H1 (cell line): ENCODE data around the gene DAPK1. TPM values are rescaled to one million over a fixed set of nuclear protein-coding genes. Genes with fewer than 3 reads are reported as not detected.

Source experiments
- CTCF ChIA-PET: fragments of 300-600 bp; sonication (Branson Sonifier 250); formaldehyde crosslinking; loops from one replicate; lab custom pipeline; 2021; ENCODE audit not compliant: partially characterized antibody; lab: Charles Lee
- POLR2A ChIA-PET: fragments of 300-600 bp; sonication (Branson Sonifier 250); formaldehyde crosslinking; loops from one replicate; lab custom pipeline; 2021; ENCODE audit warnings: inconsistent platforms; ENCODE audit not compliant: partially characterized antibody; lab: Charles Lee
- DNase-seq, 2 experiments: peaks; one replicate each; pipeline versions ENCODE4 v3.0.0 to v3.0.0-alpha.2; 2010 to 2022; ENCODE audit warnings: low spot score in 2 of 2, low read depth in 1 of 2, mixed read lengths in 1 of 2
- FAIRE-seq: peaks from 2 replicates; lab custom pipeline; 2011; peaks lifted over from hg19 to GRCh38; lab: Jason Lieb, UNC
- H2AFZ ChIP-seq: 2 replicates; pipeline ENCODE4 v1.8.1; 2012; ENCODE audit warnings: low read length, inconsistent platforms
- H2AK5ac ChIP-seq: 2 replicates; pipeline ENCODE4 v1.6.1; 2013; ENCODE audit warnings: low read depth, low read length
- H2BK120ac ChIP-seq: replicated peaks from 2 replicates; pipeline ENCODE3; 2013; ENCODE audit warnings: low read depth, low read length, inconsistent platforms
- H2BK12ac ChIP-seq: 2 replicates; pipeline ENCODE4 v1.6.1; 2013; ENCODE audit warnings: low read depth, low read length
- H2BK15ac ChIP-seq: 2 replicates; pipeline ENCODE4 v1.6.1; 2013; ENCODE audit warnings: low read length
- H2BK20ac ChIP-seq: 2 replicates; pipeline ENCODE4 v1.6.1; 2013; ENCODE audit warnings: low read length
- H2BK5ac ChIP-seq: 2 replicates; pipeline ENCODE4 v1.6.1; 2013; ENCODE audit warnings: low read depth, low read length
- H3K14ac ChIP-seq: 2 replicates; pipeline ENCODE4 v1.6.1; 2013; ENCODE audit warnings: inconsistent platforms; ENCODE audit not compliant: insufficient read length
- H3K18ac ChIP-seq: 2 replicates; pipeline ENCODE4 v1.6.1; 2013; ENCODE audit warnings: low read length; ENCODE audit errors: extremely low read depth
- H3K23ac ChIP-seq: 2 replicates; pipeline ENCODE4 v1.6.1; 2013; ENCODE audit warnings: inconsistent platforms; ENCODE audit not compliant: insufficient read length
- H3K23me2 ChIP-seq: 2 replicates; pipeline ENCODE4 v1.6.1; 2013; ENCODE audit warnings: low read depth, low read length
- H3K27ac ChIP-seq: 2 replicates; pipeline ENCODE4 v1.6.1; 2011; ENCODE audit warnings: low read depth, low read length, inconsistent platforms
- H3K27me3 ChIP-seq, 4 experiments: replicated peaks in 1 of 4; 1 replicate in 1 of 4; 2 replicates in 3 of 4; pipeline versions ENCODE4 v1.6.1 to v1.8.1; 2011 to 2013; ENCODE audit warnings: low read length in 3 of 4, mild to moderate bottlenecking in 3 of 4, inconsistent platforms in 2 of 4, mixed read lengths in 2 of 4, moderate library complexity in 1 of 4; ENCODE audit not compliant: control insufficient read depth in 3 of 4, insufficient read depth in 3 of 4; ENCODE audit errors: extremely low read depth in 1 of 4
- H3K36me3 ChIP-seq, 4 experiments: 2 replicates each; pipeline versions ENCODE4 v1.6.1 to v1.8.1; 2011 to 2013; ENCODE audit warnings: mild to moderate bottlenecking in 4 of 4, low read length in 3 of 4, moderate library complexity in 2 of 4, control low read depth in 1 of 4, inconsistent platforms in 1 of 4; ENCODE audit not compliant: insufficient read depth in 4 of 4, control insufficient read depth in 2 of 4
- H3K4ac ChIP-seq: replicated peaks from 2 replicates; pipeline ENCODE3; 2013; ENCODE audit warnings: low read length, low read depth, mixed read lengths, inconsistent platforms; ENCODE audit not compliant: insufficient read length
- H3K4me1 ChIP-seq, 4 experiments: replicated peaks in 1 of 4; 1 replicate in 1 of 4; 2 replicates in 3 of 4; pipeline versions ENCODE4 v1.6.1 to v1.8.1; 2011 to 2013; ENCODE audit warnings: low read length in 3 of 4, inconsistent platforms in 2 of 4, mixed read lengths in 1 of 4; ENCODE audit not compliant: insufficient read depth in 4 of 4, control insufficient read depth in 3 of 4
- H3K4me2 ChIP-seq, 2 experiments: 2 replicates each; pipeline versions ENCODE4 v1.6.1 to v1.8.1; 2011 to 2013; ENCODE audit warnings: low read depth in 2 of 2, low read length in 2 of 2, control low read depth in 1 of 2, inconsistent platforms in 1 of 2, mild to moderate bottlenecking in 1 of 2; ENCODE audit not compliant: insufficient read depth in 1 of 2
- H3K4me3 ChIP-seq, 4 experiments: fragments of 200-600, 300-600 bp in 1 of 4; sonication (generic), shearing (Covaris generic), sonication (Bioruptor Twin) in 1 of 4; 2 replicates each; pipeline versions ENCODE4 v1.5.1 to v1.8.1; 2011 to 2016; ENCODE audit warnings: low read length in 4 of 4, low read depth in 3 of 4, control low read depth in 2 of 4, inconsistent platforms in 2 of 4, mild to moderate bottlenecking in 2 of 4, mixed read lengths in 1 of 4, moderate library complexity in 1 of 4; ENCODE audit not compliant: insufficient read depth in 2 of 4; ENCODE audit errors: extremely low read depth in 1 of 4
- H3K56ac ChIP-seq: replicated peaks from 2 replicates; pipeline ENCODE3; 2013; ENCODE audit warnings: low read depth, mild to moderate bottlenecking, mixed read lengths, low read length, inconsistent platforms; ENCODE audit not compliant: insufficient read length
- H3K79me1 ChIP-seq: 2 replicates; pipeline ENCODE4 v1.6.1; 2013; ENCODE audit warnings: low read depth, low read length, control low read depth
- H3K79me2 ChIP-seq, 2 experiments: 2 replicates each; pipeline versions ENCODE4 v1.6.1 to v1.8.1; 2012 to 2013; ENCODE audit warnings: low read length in 2 of 2, mild to moderate bottlenecking in 2 of 2, inconsistent platforms in 1 of 2; ENCODE audit not compliant: insufficient read depth in 2 of 2, control insufficient read depth in 1 of 2
- H3K9ac ChIP-seq, 4 experiments: replicated peaks in 1 of 4; 1 replicate in 1 of 4; 2 replicates in 3 of 4; pipeline versions ENCODE4 v1.6.1 to v1.8.1; 2011 to 2013; ENCODE audit warnings: low read depth in 3 of 4, low read length in 3 of 4, control low read depth in 2 of 4, mild to moderate bottlenecking in 2 of 4, moderate library complexity in 2 of 4, inconsistent platforms in 1 of 4; ENCODE audit errors: extremely low read depth in 1 of 4
- H3K9me3 ChIP-seq, 2 experiments: 2 replicates each; pipeline versions ENCODE4 v1.6.1 to v1.8.1; 2012 to 2013; ENCODE audit warnings: mild to moderate bottlenecking in 2 of 2, moderate library complexity in 2 of 2, control low read depth in 1 of 2, inconsistent platforms in 1 of 2, low read depth in 1 of 2, low read length in 1 of 2, mixed read lengths in 1 of 2; ENCODE audit not compliant: insufficient read depth in 2 of 2
- H4K20me1 ChIP-seq, 2 experiments: replicated peaks in 1 of 2; 2 replicates each; pipeline versions ENCODE3 to v1.8.1; 2011 to 2013; ENCODE audit warnings: inconsistent platforms in 2 of 2, low read length in 2 of 2, mild to moderate bottlenecking in 1 of 2; ENCODE audit not compliant: insufficient read depth in 2 of 2, control insufficient read depth in 1 of 2
- H4K5ac ChIP-seq: 2 replicates; pipeline ENCODE4 v1.6.1; 2013; ENCODE audit warnings: low read length, low read depth, mixed read lengths, inconsistent platforms; ENCODE audit not compliant: insufficient read length
- H4K8ac ChIP-seq: 2 replicates; pipeline ENCODE4 v1.8.0; 2013; ENCODE audit warnings: mild to moderate bottlenecking, moderate library complexity, low read length, inconsistent platforms; ENCODE audit not compliant: insufficient read depth; ENCODE audit errors: extremely low read depth
- H4K91ac ChIP-seq: replicated peaks from 2 replicates; pipeline ENCODE3; 2013; ENCODE audit warnings: low read length, mixed read lengths, inconsistent platforms; ENCODE audit not compliant: insufficient read length
- BACH1 ChIP-seq: IDR thresholded peaks from 2 replicates; pipeline ENCODE4 v1.6.1; 2012; ENCODE audit warnings: low read length, improper control_type of control experiment
- CREB1 ChIP-seq: IDR thresholded peaks from 2 replicates; pipeline ENCODE4 v1.6.1; 2012; ENCODE audit warnings: inconsistent platforms
- EZH2 ChIP-seq: fragments of 200-600 bp; sonication (generic); IDR thresholded peaks from 2 replicates; pipeline ENCODE4 v1.7.1; 2012; ENCODE audit warnings: low read depth, mild to moderate bottlenecking, moderate library complexity, low read length, inconsistent platforms; ENCODE audit not compliant: severe bottlenecking
- MAFK ChIP-seq: IDR thresholded peaks from 2 replicates; pipeline ENCODE4 v1.6.1; 2012; ENCODE audit warnings: low read depth, mild to moderate bottlenecking, improper control_type of control experiment, low read length
- MAX ChIP-seq: IDR thresholded peaks from 2 replicates; pipeline ENCODE4 v1.6.1; 2012; ENCODE audit warnings: inconsistent platforms
- NRF1 ChIP-seq: IDR thresholded peaks from 2 replicates; pipeline ENCODE4 v1.6.1; 2011; ENCODE audit warnings: mild to moderate bottlenecking, low read depth, low read length, improper control_type of control experiment
- SAP30 ChIP-seq: fragments of 300-600 bp; sonication (generic); IDR thresholded peaks from 2 replicates; pipeline ENCODE4 v1.7.1; 2012; ENCODE audit warnings: low read length, moderate library complexity, mild to moderate bottlenecking, inconsistent platforms; ENCODE audit not compliant: insufficient read depth, insufficient replicate concordance
- SIN3A ChIP-seq, 2 experiments: IDR thresholded peaks in 1 of 2; conservative IDR thresholded peaks in 1 of 2; 2 replicates each; pipeline ENCODE4 v1.6.1; 2011 to 2012; ENCODE audit warnings: low read length in 2 of 2, improper control_type of control experiment in 1 of 2, low read depth in 1 of 2, mild to moderate bottlenecking in 1 of 2
- SIRT6 ChIP-seq: IDR thresholded peaks from one replicate; pipeline ENCODE4 v1.7.1; 2012; ENCODE audit warnings: low read length, inconsistent platforms
- USF2 ChIP-seq: IDR thresholded peaks from 2 replicates; pipeline ENCODE4 v1.6.1; 2011; ENCODE audit warnings: low read length, improper control_type of control experiment
- WGBS, 2 experiments: shearing (Covaris generic) in 1 of 2; methylation state at CpG; one replicate each; pipeline versions ENCODE4 v1.1.6 to v1.1.7; 2013 to 2015; ENCODE audit warnings: low lambda C conversion rate in 2 of 2, mixed read lengths in 2 of 2, inconsistent platforms in 1 of 2, low coverage in 1 of 2, missing lambda C conversion rate in 1 of 2; ENCODE audit not compliant: insufficient replicate concordance in 2 of 2, insufficient coverage in 1 of 2, insufficient read length in 1 of 2; ENCODE audit errors: extremely low coverage in 1 of 2, missing lambda C conversion rate in 1 of 2; 5-methylcytosine and 5-hydroxymethylcytosine counted together
- polyA plus RNA-seq, 7 experiments: library from polyadenylated mRNA; depleted of rRNA in 3 of 7; stranded (reverse) in 5 of 7; unstranded in 2 of 7; fragments of >200 nt in 5 of 7; fragments of 200-250 nt in 2 of 7; gene quantifications; 1 replicate in 5 of 7; 2 replicates in 1 of 7; 4 replicates in 1 of 7; pipeline versions ENCODE4 v1.2.1 to v1.2.3, GENCODE V29; 2011 to 2013; ENCODE audit warnings: missing spikeins in 2 of 7, mixed read lengths in 2 of 7
- total RNA-seq: library from RNA; stranded (reverse); fragmentation: NEBNext Ultra II Directional; extraction: Animal tissue kit (Norgen Biotek cat#: 25700); gene quantifications from 2 replicates; pipeline ENCODE4 v1.2.1, GENCODE V29; 2021

The DAPK1 gene
- total and polyA plus RNA-seq, 2 of the 8 experiments (the other 6 are each of a cell fraction or from before 2014, with no cell fraction given), result 62.4 to 131 TPM

- H2BK15ac ChIP-seq, result no peak overlapping the region
- no peak overlapping the region for H3K4ac ChIP-seq
- no peaks in the 10 kb centered on the region; a peak in 1 of 7 replicates for H3K4me1 ChIP-seq
- H3K9me3 ChIP-seq, result no peaks in the 10 kb centered on the region
- H3K27ac ChIP-seq, result 0 out of 2 replicates have a peak overlapping the region, but pooled peaks have one; percentile 15
- H3K56ac ChIP-seq, result no peak overlapping the region
- H2BK120ac ChIP-seq, result no peak overlapping the region
- H3K18ac ChIP-seq, result no peak overlapping the region
- H4K20me1 ChIP-seq, result peaks cover 0 to 6% of the 10 kb centered on the region in 2 experiments
- no peak overlapping the region for H2BK20ac ChIP-seq
- H4K5ac ChIP-seq, result no peak overlapping the region
- 87% methylated on average over 4 of the region's 4 CpGs; no CpG with 5 or more reads in 1 of the 2 experiments for WGBS, 2 experiments
- peaks cover 2 to 37% (median 6%) of the 10 kb centered on the region in 4 experiments; a peak in 6 of 8 replicates for H3K36me3 ChIP-seq
- no peak overlapping the region for H2AFZ ChIP-seq
- TF ChIP-seq SAP30 (no peak), EZH2 (no peak), CREB1 (no peak), SIRT6 (no peak), MAX (no peak), NRF1 (no peak), MAFK (no peak), SIN3A (conservative IDR thresholded peaks at IDR 0.05 in 1 of 2, IDR thresholded peaks at IDR 0.05 in 1 of 2; ENCODE audit: low read depth in 1 of 2, low read length in 2 of 2) (no peak), BACH1 (no peak), USF2 (no peak)
- ChIA-PET POLR2A (interaction anchor here (1.1 to 1.4 kb wide), 2 partner anchors 8 to 13 kb away, joined by 4 read pairs; no protein-coding TSS in a partner anchor), CTCF (no interaction called here)
- H3K9ac ChIP-seq, result no peak overlapping the region
- no peak overlapping the region for H2BK12ac ChIP-seq
- no peak overlapping the region for H2AK5ac ChIP-seq
- no peak for FAIRE-seq
- no peak overlapping the region for H4K8ac ChIP-seq
- H3K79me1 ChIP-seq, result peaks cover 19% of the 10 kb centered on the region
- peaks cover 5 to 78% of the 10 kb centered on the region in 2 experiments; a peak in 2 of 4 replicates for H3K79me2 ChIP-seq
- H3K27me3 ChIP-seq, result no peaks in the 10 kb centered on the region
- H2BK5ac ChIP-seq, result no peak overlapping the region; the same call in 1 of the 2 replicates
- no peak overlapping the region for H3K23ac ChIP-seq
- no peak overlapping the region for H3K14ac ChIP-seq
- no peak overlapping the region for H3K4me2 ChIP-seq
- no peaks in the 10 kb centered on the region; the same call in 1 of the 2 replicates for H3K23me2 ChIP-seq
- H4K91ac ChIP-seq, result no peak overlapping the region
- no peak for DNase-seq
- no peak overlapping the region for H3K4me3 ChIP-seq
Measured at GRCh38 chr9:87510252-87510683, 12.6 kb downstream of the DAPK1 start.
